GM12891 (cell line): Measurements from ENCODE around the gene TMEM106C.

Experiments used
- POLR2A ChIP-seq: IDR thresholded peaks from 2 replicates; pipeline ENCODE4 v1.6.1; 2011; ENCODE audit warnings: low read depth, low read length, control low read depth
- POLR2AphosphoS5 ChIP-seq: IDR thresholded peaks from 2 replicates; pipeline ENCODE4 v1.6.1; 2011; ENCODE audit warnings: low read depth, low read length, control low read depth
- TAF1 ChIP-seq: IDR thresholded peaks from 2 replicates; pipeline ENCODE4 v1.6.1; 2011; ENCODE audit warnings: low read depth, low read length, control low read depth

DNA sequence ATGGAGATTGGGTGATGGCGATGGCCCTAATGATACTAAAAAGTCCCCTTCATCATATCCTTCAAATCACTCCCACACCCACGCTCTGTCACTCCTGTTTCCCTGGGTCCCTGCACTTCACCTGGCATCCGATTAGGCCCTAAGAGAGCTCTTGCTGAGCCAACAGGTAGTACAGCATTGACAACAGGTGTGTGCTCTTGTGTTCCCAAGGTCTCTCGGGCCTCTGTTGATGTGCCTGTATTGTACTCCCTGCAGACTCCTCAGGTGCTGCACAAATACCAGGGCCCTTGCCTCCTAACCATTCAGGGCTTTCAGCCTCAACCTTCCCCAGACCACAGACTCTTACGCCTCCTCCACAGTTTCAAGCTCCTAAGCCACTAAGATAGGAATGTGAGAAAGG lies 32.8 kb upstream of the TMEM106C start:
- TF ChIP-seq POLR2AphosphoS5 (no peak), POLR2A (no peak), TAF1 (no peak)
